CD4-positive, alpha-beta T cell treated with Interleukin-2 at 100 ng/mL for 4 hours (primary cell): ENCODE results near the gene TMPRSS9.

Source experiments
- DNase-seq: peaks from one replicate; pipeline ENCODE4 v3.0.0-alpha.2; 2020; ENCODE audit warnings: low spot score

The TMPRSS9 gene

GRCh38 chr19:2423071-2423914 is 63.2 kb downstream of the TMPRSS9 start:
- DNase-seq: no peak

- no peak for DNase-seq
Observed at GRCh38 chr19:2423915-2424685, 64.0 kb downstream of the TMPRSS9 start.

DNA sequence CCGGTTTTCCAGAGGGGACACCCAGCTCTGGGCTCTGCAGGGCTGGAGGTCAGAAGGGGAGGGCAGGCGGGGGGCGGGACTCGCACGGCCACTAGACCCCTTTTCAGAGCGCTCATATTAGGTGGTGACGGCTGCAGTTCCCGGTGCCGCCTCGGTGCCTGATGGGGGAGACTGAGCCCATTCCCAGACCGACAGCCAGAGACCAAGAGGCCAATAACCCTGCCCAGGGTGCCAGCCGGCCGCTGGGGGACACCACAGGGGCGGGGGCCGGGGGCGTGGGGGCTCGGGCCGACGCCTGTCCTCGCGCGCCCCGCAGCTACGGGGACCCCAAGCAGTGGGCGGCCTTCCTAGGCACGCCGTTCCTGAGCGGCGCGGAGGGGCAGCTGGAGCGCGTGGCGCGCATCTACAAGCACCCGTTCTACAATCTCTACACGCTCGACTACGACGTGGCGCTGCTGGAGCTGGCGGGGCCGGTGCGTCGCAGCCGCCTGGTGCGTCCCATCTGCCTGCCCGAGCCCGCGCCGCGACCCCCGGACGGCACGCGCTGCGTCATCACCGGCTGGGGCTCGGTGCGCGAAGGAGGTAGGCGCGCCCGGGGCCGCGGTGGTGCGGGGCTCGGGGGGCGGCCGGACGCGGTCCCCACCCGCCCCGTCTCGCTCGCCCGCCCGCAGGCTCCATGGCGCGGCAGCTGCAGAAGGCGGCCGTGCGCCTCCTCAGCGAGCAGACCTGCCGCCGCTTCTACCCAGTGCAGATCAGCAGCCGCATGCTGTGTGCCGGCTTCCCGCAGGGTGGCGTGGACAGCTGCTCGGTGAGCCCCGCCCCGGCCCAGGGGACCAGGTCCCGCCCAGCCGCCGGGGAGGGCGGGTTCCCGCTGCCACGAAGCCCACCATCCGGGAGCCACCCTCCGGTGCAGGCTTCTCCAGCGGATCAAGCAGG is 64.9 kb downstream of the TMPRSS9 start:
- no peak for DNase-seq

GRCh38 chr19:2425622-2426581 is 65.8 kb downstream of the TMPRSS9 start:
- DNase-seq: no peak

DNA sequence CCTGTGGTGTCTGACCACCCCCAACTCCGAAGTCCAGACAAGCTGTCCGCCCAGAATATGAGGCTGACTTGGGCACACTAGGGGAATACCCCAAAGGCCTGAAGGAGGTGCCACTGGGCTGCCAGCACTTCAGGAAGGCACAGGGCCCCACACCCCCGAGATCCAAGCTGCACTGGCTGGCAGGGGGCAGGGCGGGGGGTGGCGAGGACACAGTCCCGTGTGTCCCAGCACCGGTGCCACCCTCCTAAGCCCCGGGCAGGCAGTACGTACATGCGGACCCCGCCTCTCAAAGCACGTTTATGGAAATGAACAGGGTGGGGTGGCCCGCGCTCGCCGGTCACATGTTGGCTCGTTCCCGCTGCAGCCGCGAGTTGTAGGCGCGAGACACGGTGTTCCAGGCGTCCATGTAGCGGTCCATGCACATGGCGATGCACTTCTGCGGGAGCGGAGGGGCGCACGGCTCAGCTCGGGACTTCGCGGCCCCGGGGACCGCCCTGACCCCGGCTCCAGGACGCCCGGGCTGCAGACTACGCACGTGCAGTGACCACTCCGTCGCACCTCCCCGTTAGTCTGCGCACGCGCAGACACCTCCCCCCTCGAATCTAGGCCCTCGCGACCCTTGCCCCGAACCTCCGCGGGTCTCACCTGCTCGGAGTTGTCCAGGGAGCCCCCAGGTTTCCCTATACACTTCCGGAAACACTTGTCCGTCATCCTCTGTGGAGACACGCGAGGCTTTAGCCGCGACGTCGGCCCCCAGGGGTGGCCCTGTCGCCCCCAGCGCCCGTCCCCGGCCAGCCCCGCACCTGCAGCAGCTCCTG is 66.8 kb downstream of the TMPRSS9 start:
- peak; percentile 33 for DNase-seq

DNA sequence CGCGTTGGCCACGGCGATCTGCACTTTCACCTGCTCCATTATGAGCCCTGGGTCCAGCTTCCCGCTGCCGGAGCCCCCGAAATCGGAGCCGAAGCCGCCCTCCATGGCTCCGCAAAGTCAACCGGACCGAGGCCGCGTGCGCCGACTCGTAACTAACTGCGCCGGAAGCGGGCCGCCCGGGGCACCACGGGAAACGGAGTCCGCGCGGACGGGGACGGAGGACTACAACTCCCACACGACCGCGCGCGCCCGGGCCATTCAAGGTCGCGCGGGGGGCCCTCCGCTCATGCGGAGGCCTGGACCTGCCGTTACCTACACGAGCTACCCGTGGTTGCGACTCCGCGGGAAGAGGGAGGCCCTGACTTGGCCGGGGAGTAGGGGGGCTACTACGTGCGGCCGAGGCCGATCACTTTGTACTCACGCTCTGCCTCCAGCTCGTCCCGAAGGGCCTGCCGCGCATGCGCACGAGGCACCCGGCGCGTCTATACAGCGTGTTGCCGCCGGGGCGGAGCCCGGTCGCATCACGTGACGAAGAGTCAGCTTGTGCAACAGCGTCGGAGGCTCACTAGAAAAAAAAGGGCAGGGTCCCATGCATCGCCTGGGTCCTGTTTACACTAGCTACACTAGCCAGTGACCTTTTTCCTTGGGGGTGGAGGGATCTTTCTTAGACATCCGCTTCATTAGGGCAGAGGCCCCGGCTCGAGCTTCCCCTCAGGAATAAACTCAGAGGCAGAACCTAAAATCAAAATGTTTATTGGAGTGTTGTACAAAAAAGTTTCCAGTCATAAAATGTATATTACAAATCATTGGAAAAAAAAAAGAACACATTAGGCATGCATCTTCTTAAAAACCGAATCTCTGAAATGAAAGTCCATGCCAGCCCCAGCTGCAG is 67.6 kb downstream of the TMPRSS9 start, which contains the start of gene TIMM13:
Gene TIMM13 (minus strand): TSS at position 158 of the 892 bp plus-strand sequence. CDS start 53 bp downstream, at position 105.
- peak; percentile 95 for DNase-seq

- DNase-seq: no peak
Observed at GRCh38 chr19:2428321-2428690, 68.2 kb downstream of the TMPRSS9 start.

GRCh38 chr19:2428756-2429711 is 69.0 kb downstream of the TMPRSS9 start:
- no peak for DNase-seq

GRCh38 chr19:2429917-2430535 is 70.0 kb downstream of the TMPRSS9 start:
- DNase-seq: no peak

DNA sequence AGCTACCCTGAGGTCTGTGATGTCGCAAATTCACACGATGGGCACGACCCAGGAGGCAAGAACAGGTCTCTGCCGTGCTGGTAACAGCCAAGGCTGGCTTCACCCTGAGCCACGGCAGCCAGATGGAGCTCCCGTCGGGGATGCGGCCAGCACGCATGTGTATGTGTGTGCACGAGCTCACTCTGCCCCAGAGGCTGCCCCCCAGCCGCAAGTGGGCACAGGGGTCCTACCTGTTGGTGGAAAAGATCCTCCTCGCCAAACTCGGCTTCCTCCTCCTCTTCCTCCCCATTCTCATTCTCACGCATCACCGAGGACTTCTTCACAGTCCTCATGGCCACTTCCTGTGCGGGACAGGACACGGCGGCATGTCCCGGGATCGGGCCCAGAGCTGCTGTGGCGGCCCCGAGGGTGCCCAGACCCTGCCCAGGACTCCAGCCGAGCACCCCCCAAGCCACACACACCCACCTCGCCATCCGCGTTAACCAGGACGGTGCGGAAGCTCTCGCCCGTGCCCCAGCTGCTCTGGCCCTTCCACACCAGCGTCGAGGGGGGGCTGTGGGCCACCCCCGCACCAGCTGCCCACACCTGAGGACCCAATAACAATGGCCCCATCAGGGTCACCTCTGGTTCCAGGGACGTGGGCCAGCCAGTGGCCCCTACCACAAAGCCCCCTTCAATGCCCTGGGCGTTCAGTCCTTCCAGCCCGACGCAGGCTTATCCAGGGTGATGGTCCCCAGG is 71.4 kb downstream of the TMPRSS9 start:
- no peak for DNase-seq

- no peak for DNase-seq
Observed at GRCh38 chr19:2432131-2432848, 72.2 kb downstream of the TMPRSS9 start.

DNA sequence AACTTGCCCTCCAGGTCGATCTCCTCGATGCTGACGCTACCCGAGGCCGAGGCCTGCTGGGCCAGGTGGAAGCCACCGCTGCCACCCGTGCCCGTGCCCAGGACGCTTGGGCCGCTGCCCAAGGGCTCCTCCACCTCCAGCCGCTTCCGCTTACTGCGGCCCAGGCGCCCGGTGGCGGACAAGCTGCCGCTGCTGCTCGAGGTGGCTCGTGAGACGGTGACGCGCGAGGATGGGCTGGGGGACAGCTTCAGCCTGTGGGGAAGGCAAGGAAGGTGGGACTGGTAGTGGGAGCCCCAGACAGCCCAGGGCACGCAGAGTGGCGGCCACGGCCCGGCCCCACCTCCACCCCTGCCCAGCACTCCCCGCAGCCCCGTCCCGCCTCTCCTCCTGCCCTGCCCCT is 73.8 kb downstream of the TMPRSS9 start:
- no peak for DNase-seq

DNA sequence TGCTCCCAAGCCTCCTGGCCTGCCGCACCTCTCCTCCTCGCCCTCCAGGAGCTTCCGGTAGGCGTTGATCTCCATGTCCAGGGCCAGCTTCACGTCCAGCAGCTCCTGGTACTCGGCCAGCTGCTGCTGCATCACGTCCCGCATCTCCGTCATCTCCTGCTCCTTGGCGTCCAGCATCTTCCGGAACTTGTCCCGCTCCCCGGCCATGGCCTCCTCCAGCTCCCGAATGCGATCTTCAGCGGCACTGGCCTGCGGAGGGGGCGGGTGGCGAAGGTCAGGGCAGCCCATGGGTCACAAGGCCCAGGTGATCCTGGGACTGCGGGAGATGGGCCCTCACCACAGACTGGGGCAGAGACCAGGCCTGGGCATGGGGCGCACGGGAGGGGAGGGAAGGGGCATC is 74.2 kb downstream of the TMPRSS9 start:
- DNase-seq: no peak

DNA sequence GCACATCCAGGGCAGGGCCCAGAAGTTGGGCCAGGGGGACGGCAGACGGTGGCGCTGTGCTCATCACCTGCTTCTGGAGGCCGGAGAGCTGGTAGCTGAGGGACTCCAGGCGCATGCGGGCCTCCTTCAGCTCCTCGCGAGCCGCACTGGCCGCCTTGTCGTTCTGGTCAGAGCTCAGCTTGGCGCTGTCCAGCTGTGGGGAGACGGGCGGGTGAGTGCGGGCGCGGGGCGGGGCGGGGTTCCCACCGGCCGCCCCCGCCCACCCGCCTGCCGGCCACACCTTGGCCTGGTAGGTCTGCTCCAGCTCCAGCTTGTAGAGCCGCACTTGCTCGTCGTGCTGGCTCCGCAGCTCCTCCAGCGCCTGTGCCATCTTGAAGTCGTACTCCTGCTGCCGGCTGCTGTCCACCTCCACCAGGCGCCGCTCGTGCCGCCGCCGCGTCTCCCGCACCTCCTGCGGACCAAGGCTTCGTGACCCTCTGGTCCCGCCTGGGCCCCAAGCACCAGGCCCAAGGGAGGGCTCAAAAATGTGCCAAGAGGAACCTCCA is 74.7 kb downstream of the TMPRSS9 start:
- DNase-seq: no peak

DNA sequence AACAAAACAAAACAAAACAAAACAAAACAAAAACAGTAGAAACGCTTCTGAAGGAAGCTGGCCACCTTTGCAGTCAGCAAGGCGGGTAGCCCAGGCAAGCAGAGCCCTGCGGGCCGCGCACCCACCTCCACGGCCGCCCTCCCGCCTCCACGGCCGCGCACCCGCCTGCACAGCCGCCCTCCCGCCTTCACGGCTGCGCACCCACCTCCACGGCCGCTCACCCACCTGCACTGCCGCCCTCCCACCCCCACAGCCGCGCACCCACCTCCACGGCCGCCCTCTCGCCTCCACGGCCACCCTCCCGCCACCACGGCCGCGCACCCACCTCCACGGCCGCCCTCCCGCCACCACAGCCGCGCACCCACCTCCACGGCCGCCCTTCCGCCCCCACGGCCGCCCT is 76.3 kb downstream of the TMPRSS9 start:
- DNase-seq: no peak

- no peak for DNase-seq
Observed at GRCh38 chr19:2436926-2437325, 76.9 kb downstream of the TMPRSS9 start.
